ENCODE measurements around the gene SH2D3C. TPM values are rescaled to one million over a fixed set of nuclear protein-coding genes. Genes with fewer than 3 reads are reported as not detected.

The SH2D3C gene
- total and polyA plus RNA-seq, 9 of the 15 experiments (the other 6 are each of a cell fraction or from before 2014, with no cell fraction given): 0.03 to 1.2 (median 0.22) TPM; not detected in 1

- TF ChIP-seq ZNF318 (IDR thresholded peaks at IDR 0.05; ENCODE audit: borderline replicate concordance in 1 of 2, low read depth in 1 of 2) (no peak), XRCC3 (IDR thresholded peaks at IDR 0.05) (no peak), SMAD1 (IDR thresholded peaks at IDR 0.05; ENCODE audit: low read depth, low read length, partially characterized antibody) (no peak), ARID2 (IDR thresholded peaks at IDR 0.05) (peak; percentile 58), ZNF511 (CRISPR knock-in tag; IDR thresholded peaks at IDR 0.05) (peak; percentile 38; the same call in 1 of the 2 replicates), E2F5 (CRISPR knock-in tag; IDR thresholded peaks at IDR 0.05) (0 out of 2 replicates have a peak, but pooled peaks have one; percentile 57), ZEB2 (IDR thresholded peaks at IDR 0.05) (no peak), USF1 (CRISPR knock-in tag; IDR thresholded peaks at IDR 0.05) (peak; percentile 1; the same call in 1 of the 2 replicates), KDM4B (IDR thresholded peaks at IDR 0.05; ENCODE audit: borderline replicate concordance in 2 of 2, low read depth in 1 of 2) (0 out of 4 replicates have a peak, but pooled peaks of 1 of the 2 experiments have one; percentile 10), FOXP1 (CRISPR knock-in tag; IDR thresholded peaks at IDR 0.05) (no peak), TOE1 (IDR thresholded peaks at IDR 0.05; ENCODE audit: borderline replicate concordance) (no peak), TOE1 (CRISPR knock-in tag; IDR thresholded peaks at IDR 0.05; ENCODE audit: borderline replicate concordance, low read depth) (0 out of 2 replicates have a peak, but pooled peaks have one; percentile 53), ESRRA (IDR thresholded peaks at IDR 0.05; ENCODE audit: borderline replicate concordance, low read depth) (no peak), HIVEP1 (CRISPR knock-in tag; IDR thresholded peaks at IDR 0.05) (no peak), ELF1 (tag; IDR thresholded peaks at IDR 0.05) (no peak), TRIM28 (IDR thresholded peaks at IDR 0.05) (no peak), CC2D1A (IDR thresholded peaks at IDR 0.05) (peak; percentile 83), FOXM1 (IDR thresholded peaks at IDR 0.05; ENCODE audit: low read depth) (no peak), FOXM1 (CRISPR knock-in tag; IDR thresholded peaks at IDR 0.05; ENCODE audit: low read depth) (no peak)
These were observed 44.2 kb downstream of the SH2D3C start (continued) for GRCh38 chr9:127734247-127734746.

Measured in K562 (cell line).